ENCODE data around the gene ALKBH6. TPM values are rescaled to one million over a fixed set of nuclear protein-coding genes. Genes with fewer than 3 reads are reported as not detected.

ALKBH6 gene
- total RNA-seq = 10 to 100 TPM; 41.0 to 44.7 TPM

- DNase-seq = peak; percentile 100
- ATAC-seq = peak; percentile 98
- Mint-ChIP-seq H3K4me1 (peaks cover 29% of the 10 kb centered on the region), H3K9me3 (ENCODE audit: low read depth) (no peaks in the 10 kb centered on the region), H3K36me3 (peaks cover 6% of the 10 kb centered on the region), H3K27ac (peak within 1 kb of the TSS; percentile 95), H3K27me3 (no peaks in the 10 kb centered on the region), H3K4me3 (peak within 1 kb of the TSS; percentile 92)
- CTCF ChIA-PET = interaction anchor here (0.7 to 1.6 kb wide), 7 partner anchors 18 to 241 kb away, joined by 3 to 6 read pairs (median 3); partner anchors contain the start of gene THAP8
These were observed at the start of gene ALKBH6 for GRCh38 chr19:36014012-36014924. ALKBH6 (minus strand) TSS chr19:36014213; CDS start chr19:36013397, 816 bp downstream.

GRCh38 chr19:36061367-36061766 is 47.4 kb upstream of the ALKBH6 start:
- Mint-ChIP-seq H3K27me3 (no peaks in the 10 kb centered on the region), H3K36me3 (peaks cover 42% of the 10 kb centered on the region), H3K4me3 (no peak overlapping the region), H3K9me3 (ENCODE audit: low read depth) (no peaks in the 10 kb centered on the region), H3K27ac (no peak overlapping the region), H3K4me1 (peaks cover 18% of the 10 kb centered on the region)
- DNase-seq (no peak), ATAC-seq (no peak)
- CTCF ChIA-PET = interaction anchor here (1.2 to 1.4 kb wide), 2 partner anchors 47 to 67 kb away, joined by 3 read pairs; partner anchors contain the start of gene ALKBH6

GRCh38 chr19:36060430-36060829 is 46.4 kb upstream of the ALKBH6 start:
- Mint-ChIP-seq H3K36me3 (peaks cover 36% of the 10 kb centered on the region), H3K4me1 (peaks cover 26% of the 10 kb centered on the region), H3K27ac (no peak overlapping the region), H3K27me3 (no peaks in the 10 kb centered on the region), H3K4me3 (no peak overlapping the region), H3K9me3 (ENCODE audit: low read depth) (no peaks in the 10 kb centered on the region)
- DNase-seq (no peak), ATAC-seq (no peak)
- CTCF ChIA-PET = interaction anchor here (0.8 to 1.7 kb wide), 3 partner anchors 58 to 109 kb away, joined by 3 to 8 read pairs (median 5); no protein-coding TSS in a partner anchor

GRCh38 chr19:36059180-36059910 is 45.3 kb upstream of the ALKBH6 start:
- ATAC-seq (no peak), DNase-seq (no peak)
- H3K9me3 Mint-ChIP-seq (ENCODE audit: low read depth) = no peaks in the 10 kb centered on the region
- H3K4me1 Mint-ChIP-seq = peaks cover 29% of the 10 kb centered on the region
- H3K36me3 Mint-ChIP-seq = peaks cover 29% of the 10 kb centered on the region
- no peaks in the 10 kb centered on the region for H3K27me3 Mint-ChIP-seq
- no peak overlapping the region for H3K27ac Mint-ChIP-seq
- no peak overlapping the region for H3K4me3 Mint-ChIP-seq
- CTCF ChIA-PET = interaction anchor here (0.8 to 1.7 kb wide), 2 partner anchors 57 to 110 kb away, joined by 5 to 8 read pairs; no protein-coding TSS in a partner anchor

- H3K27ac Mint-ChIP-seq = no peak overlapping the region
- H3K4me1 Mint-ChIP-seq = peaks cover 32% of the 10 kb centered on the region
These were observed 44.6 kb upstream of the ALKBH6 start for GRCh38 chr19:36058481-36059179.

GRCh38 chr19:36054733-36055686 is 41.0 kb upstream of the ALKBH6 start, which contains the start of gene WDR62:
WDR62 (plus strand) TSS chr19:36054897; CDS start chr19:36054972, 75 bp downstream.
- peaks cover 16% of the 10 kb centered on the region for H3K36me3 Mint-ChIP-seq
- CTCF ChIA-PET = interaction anchor here (0.5 to 2.2 kb wide), 7 partner anchors 19 to 407 kb away, joined by 3 to 8 read pairs (median 4); partner anchors contain the start of genes COX6B1, POLR2I and TBCB
- ATAC-seq (peak; percentile 80), DNase-seq (peak; percentile 96)
- peak within 1 kb of the TSS; percentile 98 for H3K27ac Mint-ChIP-seq
- peak within 1 kb of the TSS; percentile 98 for H3K4me3 Mint-ChIP-seq
- no peaks in the 10 kb centered on the region for H3K27me3 Mint-ChIP-seq
- H3K9me3 Mint-ChIP-seq (ENCODE audit: low read depth) = no peaks in the 10 kb centered on the region
- H3K4me1 Mint-ChIP-seq = peaks cover 41% of the 10 kb centered on the region

More at GRCh38 chr19:36058481-36059179, 44.6 kb upstream of the ALKBH6 start:
- CTCF ChIA-PET = no interaction called here
- ATAC-seq = no peak
- H3K36me3 Mint-ChIP-seq = peaks cover 26% of the 10 kb centered on the region
- H3K9me3 Mint-ChIP-seq (ENCODE audit: low read depth) = no peaks in the 10 kb centered on the region
- H3K27me3 Mint-ChIP-seq = no peaks in the 10 kb centered on the region
- DNase-seq = no peak
- no peak overlapping the region for H3K4me3 Mint-ChIP-seq

GRCh38 chr19:36054119-36054732 is 40.2 kb upstream of the ALKBH6 start, which contains the start of gene THAP8:
THAP8 (minus strand) TSS chr19:36054285; CDS start chr19:36054217, 68 bp downstream.
- CTCF ChIA-PET = interaction anchor here (0.8 to 2.2 kb wide), 8 partner anchors 25 to 406 kb away, joined by 3 to 5 read pairs (median 4); partner anchors contain the start of gene COX6B1
- peaks cover 12% of the 10 kb centered on the region for H3K36me3 Mint-ChIP-seq
- H3K9me3 Mint-ChIP-seq (ENCODE audit: low read depth) = no peaks in the 10 kb centered on the region
- H3K27ac Mint-ChIP-seq = peak within 1 kb of the TSS; percentile 98
- peak within 1 kb of the TSS; percentile 98 for H3K4me3 Mint-ChIP-seq
- DNase-seq = peak; percentile 100
- ATAC-seq = peak; percentile 90
- peaks cover 40% of the 10 kb centered on the region for H3K4me1 Mint-ChIP-seq
- no peaks in the 10 kb centered on the region for H3K27me3 Mint-ChIP-seq

GRCh38 chr19:36051637-36052036 is 37.6 kb upstream of the ALKBH6 start:
- CTCF ChIA-PET = no interaction called here
- H3K4me3 Mint-ChIP-seq = no peak overlapping the region
- H3K4me1 Mint-ChIP-seq = peaks cover 25% of the 10 kb centered on the region
- H3K36me3 Mint-ChIP-seq = peaks cover 3% of the 10 kb centered on the region
- no peak for DNase-seq
- ATAC-seq = no peak
- H3K9me3 Mint-ChIP-seq (ENCODE audit: low read depth) = no peaks in the 10 kb centered on the region
- H3K27me3 Mint-ChIP-seq = no peaks in the 10 kb centered on the region
- H3K27ac Mint-ChIP-seq = no peak overlapping the region

GRCh38 chr19:36051236-36051635 is 37.2 kb upstream of the ALKBH6 start:
- Mint-ChIP-seq H3K36me3 (peaks cover 3% of the 10 kb centered on the region), H3K4me3 (no peak overlapping the region), H3K4me1 (peaks cover 22% of the 10 kb centered on the region), H3K9me3 (ENCODE audit: low read depth) (no peaks in the 10 kb centered on the region), H3K27ac (no peak overlapping the region), H3K27me3 (no peaks in the 10 kb centered on the region)
- CTCF ChIA-PET = no interaction called here
- DNase-seq = no peak
- no peak for ATAC-seq

GRCh38 chr19:36049080-36049698 is 35.2 kb upstream of the ALKBH6 start:
- CTCF ChIA-PET = no interaction called here
- ATAC-seq (no peak), DNase-seq (no peak)
- no peak overlapping the region for H3K27ac Mint-ChIP-seq
- H3K4me3 Mint-ChIP-seq = no peak overlapping the region
- H3K27me3 Mint-ChIP-seq = no peaks in the 10 kb centered on the region
- H3K9me3 Mint-ChIP-seq (ENCODE audit: low read depth) = no peaks in the 10 kb centered on the region
- peaks cover 12% of the 10 kb centered on the region for H3K4me1 Mint-ChIP-seq
- H3K36me3 Mint-ChIP-seq = peaks cover 9% of the 10 kb centered on the region

- Mint-ChIP-seq H3K27me3 (no peaks in the 10 kb centered on the region), H3K4me3 (no peak overlapping the region), H3K9me3 (ENCODE audit: low read depth) (no peaks in the 10 kb centered on the region), H3K36me3 (peaks cover 9% of the 10 kb centered on the region), H3K4me1 (peaks cover 7% of the 10 kb centered on the region), H3K27ac (no peak overlapping the region)
- DNase-seq (no peak), ATAC-seq (no peak)
- CTCF ChIA-PET = interaction anchor here (1.5 kb wide), 1 partner anchor 53 kb away, joined by 4 read pairs; the partner anchor contains the start of gene SDHAF1
These were observed 33.8 kb upstream of the ALKBH6 start for GRCh38 chr19:36047835-36048234.
